Right hindlimb (tissue), 1 donor: ENCODE measurements around the gene COPS4.
A peak's percentile ranks its signal among the peaks of the same experiment; 100 is the strongest.
"Not testable (repeated sequence)": the region's sequence is repeated elsewhere in the genome, so short reads cannot be mapped to it uniquely, and the experiment has no call there.

ENCODE experiments used
- DNase-seq: peaks from one replicate; pipeline ENCODE4 v3.0.0-alpha.2; 2018

COPS4 gene

DNA sequence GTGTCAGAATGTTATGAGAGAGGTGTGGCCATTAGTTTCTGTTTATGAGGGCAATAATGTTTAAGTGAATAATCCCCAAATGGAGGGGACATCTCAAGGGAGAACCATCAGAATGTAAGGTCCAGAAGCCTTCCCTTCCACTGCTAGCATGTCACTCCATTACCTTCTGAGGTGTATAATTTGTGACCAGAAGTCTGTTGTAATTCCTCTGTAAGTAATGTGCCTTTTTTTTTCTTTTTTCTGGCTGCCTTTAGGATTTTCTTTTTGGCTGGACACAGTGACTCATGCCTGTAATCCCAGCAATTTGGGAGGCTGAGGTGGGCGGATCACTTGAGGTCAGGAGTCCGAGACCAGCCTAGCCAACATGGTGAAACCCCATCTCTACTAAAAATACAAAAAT is 10.8 kb upstream of the COPS4 start:
- DNase-seq, result no peak

- no peak for DNase-seq
Measured at GRCh38 chr4:83025563-83025962, 9.4 kb upstream of the COPS4 start.

DNA sequence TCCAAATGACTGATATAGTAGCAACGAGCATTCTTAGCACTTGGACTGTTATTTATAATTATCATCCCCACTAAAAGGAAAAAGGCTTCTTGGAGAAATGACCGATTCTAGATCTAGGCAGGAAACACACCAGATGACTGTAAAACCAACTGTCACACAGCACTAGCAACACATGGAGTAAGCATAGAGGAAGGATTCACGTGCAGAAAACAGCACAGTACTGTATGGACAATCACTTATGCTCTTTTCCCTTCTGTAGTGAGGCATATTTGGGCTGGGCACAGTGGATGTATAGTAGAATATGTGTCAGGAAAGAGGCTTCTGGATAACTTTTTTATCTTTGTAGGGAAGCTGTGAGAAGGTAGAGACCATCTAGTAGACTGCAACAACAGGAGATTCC is 6.0 kb upstream of the COPS4 start:
- DNase-seq, result no peak

GRCh38 chr4:83029688-83030087 is 5.3 kb upstream of the COPS4 start:
- DNase-seq, result no peak

DNA sequence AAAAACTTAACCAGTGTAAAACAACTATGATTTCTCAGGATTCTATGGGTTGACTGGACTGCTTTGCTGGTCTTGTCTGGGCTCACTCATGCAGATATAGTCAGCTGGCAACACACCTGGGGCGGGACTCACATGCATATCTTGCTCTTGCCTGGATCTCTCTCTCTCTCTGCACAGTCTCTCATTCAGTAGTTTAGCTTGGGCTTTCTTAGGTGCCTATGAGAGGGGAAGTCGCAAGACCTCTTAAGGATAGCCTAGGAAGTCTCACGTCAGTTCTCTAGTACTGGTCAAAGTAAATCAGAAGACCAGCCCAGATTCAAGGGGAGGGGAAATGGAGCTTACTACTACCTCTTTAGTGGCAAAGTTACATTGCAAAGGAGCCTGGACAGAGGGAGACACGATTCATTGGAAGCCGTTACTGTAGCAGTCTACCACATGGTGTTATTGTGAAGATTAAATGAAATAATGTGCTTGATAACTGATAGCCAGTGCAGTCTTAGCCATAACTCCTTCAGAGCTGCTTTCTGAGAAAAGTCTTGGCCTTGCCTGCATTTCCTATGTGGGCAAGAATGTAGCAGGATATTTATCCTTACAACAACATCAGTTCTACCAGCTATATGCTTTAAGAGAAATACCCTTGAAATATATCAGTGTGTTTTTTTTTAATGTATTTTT is 2.1 kb downstream of the COPS4 start:
- no peak for DNase-seq

DNA sequence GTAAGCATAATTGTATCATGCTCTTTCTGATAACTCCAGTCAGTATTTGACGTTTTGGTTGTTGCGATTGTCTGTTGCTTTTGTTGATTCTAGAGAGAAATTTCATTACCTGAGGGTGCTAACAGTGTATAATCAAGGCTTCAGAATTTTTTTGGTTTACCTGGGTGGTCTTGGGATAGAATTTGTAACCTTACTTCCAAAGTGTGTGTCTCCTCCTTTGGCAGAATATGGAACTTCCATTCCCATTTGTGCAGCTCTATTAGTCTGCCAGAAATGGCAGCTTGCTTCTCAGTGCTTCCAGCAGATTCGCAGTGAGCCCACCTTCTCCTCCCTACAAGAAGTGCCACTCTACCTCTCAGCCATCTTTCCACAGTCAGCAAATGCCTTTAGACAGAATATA is 5.3 kb downstream of the COPS4 start:
- DNase-seq, result no peak

GRCh38 chr4:83043157-83043556 is 8.2 kb downstream of the COPS4 start:
- DNase-seq, result not testable (repeated sequence)

DNA sequence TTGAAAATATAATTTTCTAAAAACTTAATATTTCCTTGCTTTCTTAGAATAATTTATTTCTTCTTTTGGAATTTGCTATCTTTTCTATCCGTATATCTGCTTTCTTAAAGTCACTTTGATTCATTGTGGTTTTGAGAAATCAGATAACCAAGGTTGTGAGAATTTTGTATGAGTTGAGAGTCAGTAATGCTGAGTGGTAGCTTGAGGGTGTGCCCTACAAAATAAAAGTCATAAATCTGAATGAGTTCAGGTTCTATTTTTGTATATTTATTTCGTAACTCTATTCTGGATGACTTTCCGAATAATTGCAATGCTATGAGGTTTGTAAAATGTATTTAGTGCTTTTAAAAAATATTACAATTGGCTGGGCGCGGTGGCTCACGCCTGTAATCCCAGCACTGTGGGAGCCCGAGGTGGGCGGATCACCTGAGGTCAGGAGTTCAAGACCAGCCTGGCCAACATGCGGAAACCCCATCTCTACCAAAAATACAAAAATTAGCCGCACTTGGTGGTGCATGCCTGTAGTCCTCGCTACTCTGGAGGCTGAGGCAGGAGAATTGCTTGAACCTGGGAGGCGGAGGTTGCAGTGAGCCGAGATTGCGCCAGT is 8.9 kb downstream of the COPS4 start:
- no peak for DNase-seq

DNA sequence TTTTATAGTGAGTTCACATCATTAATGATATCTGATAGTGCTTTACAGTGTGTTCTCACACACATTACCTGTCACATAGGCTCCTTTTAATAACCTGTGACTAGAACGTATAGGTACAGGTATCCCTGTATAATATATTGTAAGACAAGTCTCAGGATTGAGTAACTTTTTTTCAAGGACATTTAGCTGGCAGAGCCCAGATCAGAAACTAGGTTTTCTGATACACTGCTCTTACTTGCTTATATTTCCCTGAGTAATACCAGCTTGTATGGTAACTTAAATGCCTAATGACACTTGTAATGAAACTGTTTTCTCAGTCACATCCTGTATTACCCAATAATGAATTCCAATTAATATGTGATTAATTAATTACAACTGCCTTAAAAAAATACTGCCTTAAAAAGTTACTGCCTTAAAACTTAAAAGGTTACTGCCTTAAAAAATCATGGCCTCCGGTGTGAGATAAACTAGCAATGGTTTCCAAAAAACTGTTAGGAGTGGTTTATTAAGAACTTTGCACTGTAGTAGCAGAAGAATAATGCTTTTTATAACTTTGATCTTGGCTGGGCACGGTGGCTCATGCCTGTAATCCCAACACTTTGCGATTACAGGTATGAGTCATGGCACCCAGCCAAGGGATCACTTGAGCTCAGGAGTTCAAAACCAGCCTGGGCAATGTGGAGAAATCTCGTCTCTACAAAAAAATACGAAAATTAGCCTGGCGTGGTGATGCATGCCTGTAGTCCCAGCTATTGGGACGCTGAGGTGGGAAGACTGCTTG is 11.9 kb downstream of the COPS4 start:
- no peak for DNase-seq

GRCh38 chr4:83048781-83049180 is 13.8 kb downstream of the COPS4 start:
- DNase-seq, result not testable (repeated sequence)

- no peak for DNase-seq
Measured at GRCh38 chr4:83054928-83055327, 19.9 kb downstream of the COPS4 start.

GRCh38 chr4:83062739-83063138 is 27.8 kb downstream of the COPS4 start:
- DNase-seq, result no peak

GRCh38 chr4:83065266-83065665 is 30.3 kb downstream of the COPS4 start:
- no peak for DNase-seq

- no peak for DNase-seq
Measured at GRCh38 chr4:83067058-83067639, 32.2 kb downstream of the COPS4 start.

DNA sequence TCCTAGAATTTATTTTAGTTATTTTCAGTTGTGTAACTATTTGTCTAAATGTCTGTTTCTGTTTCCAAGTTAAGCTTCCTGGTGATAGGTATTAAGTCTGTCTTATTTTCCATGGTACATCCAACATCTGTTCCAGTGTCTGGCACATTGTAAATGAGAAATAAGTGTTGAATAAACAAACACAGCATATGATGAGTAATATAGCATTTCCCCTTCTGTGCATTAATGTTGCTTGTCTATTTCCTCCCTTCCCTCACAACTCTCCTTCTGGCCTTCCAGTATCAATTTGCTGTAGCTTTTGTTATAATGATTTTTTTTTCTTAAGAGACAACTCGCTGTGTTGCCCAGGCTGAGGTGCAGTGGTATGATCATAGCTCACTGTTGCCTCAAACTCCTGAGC is 36.1 kb downstream of the COPS4 start:
- no peak for DNase-seq

DNA sequence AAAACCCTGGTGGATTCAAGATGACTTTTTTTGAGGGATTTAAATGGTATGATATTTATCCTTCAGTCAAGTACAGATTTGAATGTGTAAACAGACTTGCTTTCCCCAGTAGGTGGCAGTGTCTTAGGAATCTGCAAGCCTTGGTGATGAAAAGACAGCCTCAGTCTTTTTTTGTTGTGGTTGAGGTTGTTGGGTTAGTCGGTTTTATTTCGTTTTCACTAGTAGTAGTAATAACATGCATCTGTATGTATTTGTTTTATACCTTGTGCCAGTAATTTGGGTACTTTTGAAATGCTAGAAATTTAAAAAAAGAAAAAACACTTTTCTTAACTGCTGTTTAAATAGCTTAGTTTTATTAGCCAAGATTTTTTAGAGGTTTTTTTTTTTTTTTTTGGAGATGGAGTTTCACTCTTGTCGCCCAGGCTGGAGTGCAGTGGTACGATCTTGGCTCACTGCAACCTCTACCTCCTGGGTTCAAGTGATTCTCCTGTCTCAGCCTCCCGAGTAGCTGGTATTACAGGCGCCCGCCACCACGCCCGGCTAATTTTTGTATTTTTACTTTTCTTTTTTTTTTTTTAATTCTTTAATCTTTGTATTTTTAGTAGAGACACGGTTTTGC is 39.2 kb downstream of the COPS4 start:
- DNase-seq, result no peak

- DNase-seq, result not testable (repeated sequence)
Measured at GRCh38 chr4:83074783-83075182, 39.8 kb downstream of the COPS4 start.

DNA sequence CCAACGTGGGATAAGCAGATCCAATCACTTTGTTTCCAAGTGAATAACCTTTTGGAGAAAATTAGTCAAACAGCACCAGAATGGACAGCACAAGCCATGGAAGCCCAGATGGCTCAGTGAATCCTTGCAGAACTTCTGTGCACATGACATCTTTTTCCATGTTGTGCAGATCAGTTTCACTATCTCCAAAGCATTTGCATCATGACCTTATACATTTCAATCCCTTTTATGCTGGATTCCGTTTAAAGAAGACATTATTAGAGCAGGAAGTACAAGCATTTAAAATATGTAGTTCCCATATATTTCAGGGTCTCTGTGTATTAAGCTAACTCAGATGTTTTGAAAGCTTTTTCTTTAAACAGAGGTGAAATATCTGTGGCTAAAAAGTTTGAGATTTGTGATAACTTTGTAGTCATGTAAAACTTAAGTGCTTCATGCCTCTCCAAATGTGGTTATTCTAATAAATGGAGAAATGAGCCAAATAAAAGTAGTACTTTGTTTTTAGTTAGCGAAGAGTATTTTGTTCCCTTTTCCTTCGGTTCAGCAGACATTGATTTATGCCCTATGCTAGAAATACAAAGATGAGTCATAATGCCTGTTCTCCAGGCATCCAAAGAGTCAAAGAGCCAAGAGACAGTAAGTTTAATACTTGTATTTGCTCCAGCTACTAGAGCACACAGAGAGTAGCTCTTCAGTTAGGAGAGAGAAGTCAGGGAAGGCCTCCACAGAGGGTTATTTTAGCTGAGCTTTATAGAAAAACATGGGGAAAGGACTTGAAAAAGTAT is 40.5 kb downstream of the COPS4 start:
- no peak for DNase-seq

DNA sequence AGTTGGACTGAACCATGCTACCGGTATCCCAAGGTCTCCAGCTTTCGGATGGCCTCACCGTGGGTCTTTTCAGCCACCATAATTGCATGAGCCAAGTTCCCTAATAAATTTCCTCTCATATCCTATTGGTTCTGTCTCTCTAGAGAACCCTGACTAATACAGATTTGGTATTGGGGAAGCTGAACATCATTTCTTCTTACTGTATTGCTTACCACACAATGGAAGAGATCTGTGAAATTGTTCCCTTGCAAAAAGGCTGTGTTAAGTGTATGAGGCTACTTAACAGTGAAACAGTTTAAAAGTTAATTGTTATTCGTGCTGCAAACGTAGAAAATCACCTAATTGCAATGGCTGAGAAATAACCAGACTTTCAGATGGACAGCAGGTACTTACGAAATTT is 45.6 kb downstream of the COPS4 start:
- DNase-seq, result no peak

DNA sequence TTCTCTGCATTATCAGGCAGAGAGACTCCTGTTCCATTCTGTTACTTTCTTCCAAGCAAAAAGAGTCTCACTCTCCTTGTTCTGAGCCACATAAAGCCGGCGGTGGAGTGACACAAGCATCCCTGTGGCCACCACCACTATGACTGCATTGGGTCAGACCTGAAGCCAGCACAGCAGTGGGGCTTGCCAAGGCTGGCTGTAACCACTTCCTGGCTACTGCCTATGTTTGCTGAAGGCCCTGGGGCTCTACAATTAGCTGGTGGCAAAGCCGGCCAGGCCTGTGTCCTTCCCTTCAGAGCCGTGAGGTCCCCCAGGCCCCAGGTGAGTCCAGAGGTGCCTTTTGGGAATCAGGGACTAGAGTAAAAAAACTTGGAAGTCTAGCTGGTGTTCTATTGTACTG is 47.8 kb downstream of the COPS4 start:
- peak; percentile 19 for DNase-seq

DNA sequence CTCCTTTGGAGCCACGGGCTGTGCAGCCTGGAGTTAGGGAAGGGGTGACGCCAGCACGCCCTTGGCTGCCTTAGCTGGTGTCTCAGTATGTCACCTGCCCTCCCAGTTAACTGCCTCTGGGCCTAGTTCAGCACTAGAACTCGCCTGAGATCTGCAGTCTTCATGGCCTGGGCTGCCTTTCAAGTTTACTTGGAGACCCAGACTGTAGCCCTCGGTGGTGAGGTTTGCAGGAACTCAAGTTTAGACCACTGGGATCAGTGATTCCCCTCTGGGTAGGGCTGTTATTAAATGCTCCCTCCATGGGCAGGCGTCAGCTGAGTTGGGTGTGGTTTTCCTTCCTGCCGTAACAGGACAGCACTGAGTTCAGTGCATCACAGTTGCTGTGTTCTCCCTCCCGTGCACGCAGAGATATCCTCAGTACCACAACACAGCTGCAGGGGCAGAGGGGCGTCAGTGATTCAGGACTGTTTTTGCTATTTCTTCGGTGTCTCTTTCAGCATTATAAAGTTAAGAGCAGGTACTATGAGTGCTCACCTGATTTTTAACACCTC is 49.0 kb downstream of the COPS4 start:
- DNase-seq, result peak; percentile 18

- DNase-seq, result not testable (repeated sequence)
Measured at GRCh38 chr4:83084956-83085355, 50.0 kb downstream of the COPS4 start.
